GM13976 (cell line): ENCODE results near the gene HSPA4.

Experiments used
- DNase-seq: peaks from one replicate; pipeline ENCODE4 v3.0.0; 2012; ENCODE audit warnings: low spot score
- in situ Hi-C: fragments of 300-500 bp; cut with MboI; formaldehyde crosslinking; loops from one replicate; pipeline ENCODE4 v1.12.0; 2022; ENCODE audit warnings: low sequenced_read_pairs, mixed read lengths, inconsistent platforms; ENCODE audit not compliant: unreplicated experiment
- TF ChIP-seq, protein P1 (sequence below): IDR thresholded peaks from 2 replicates; pipeline ENCODE4 v1.5.1; 2012; ENCODE audit warnings: borderline replicate concordance, mild to moderate bottlenecking; ENCODE audit not compliant: insufficient read depth; ENCODE audit errors: extremely low read depth, missing control alignments, control extremely low read depth

HSPA4 gene

DNA sequence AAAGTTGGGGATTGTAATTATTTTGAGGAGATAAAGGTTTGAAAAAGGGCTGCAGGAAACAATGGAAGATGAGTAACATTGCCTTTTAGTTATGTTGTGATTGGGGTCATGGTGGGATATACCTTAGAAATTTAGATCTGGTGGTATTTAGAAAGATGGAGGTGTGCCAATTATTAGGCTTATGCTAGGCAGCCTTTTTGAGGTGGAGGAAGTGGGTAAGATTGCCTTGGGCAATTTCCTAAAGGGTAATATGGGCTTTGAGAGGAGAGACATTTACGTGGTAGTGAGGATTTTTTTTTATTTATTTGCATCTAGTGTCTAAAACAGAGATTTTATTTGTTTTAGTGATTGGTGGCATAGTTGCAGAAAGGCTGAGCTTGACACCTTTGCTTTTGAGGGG is 10.5 kb downstream of the HSPA4 start:
- in situ Hi-C loops, result no loop called here
- DNase-seq, result no peak

DNA sequence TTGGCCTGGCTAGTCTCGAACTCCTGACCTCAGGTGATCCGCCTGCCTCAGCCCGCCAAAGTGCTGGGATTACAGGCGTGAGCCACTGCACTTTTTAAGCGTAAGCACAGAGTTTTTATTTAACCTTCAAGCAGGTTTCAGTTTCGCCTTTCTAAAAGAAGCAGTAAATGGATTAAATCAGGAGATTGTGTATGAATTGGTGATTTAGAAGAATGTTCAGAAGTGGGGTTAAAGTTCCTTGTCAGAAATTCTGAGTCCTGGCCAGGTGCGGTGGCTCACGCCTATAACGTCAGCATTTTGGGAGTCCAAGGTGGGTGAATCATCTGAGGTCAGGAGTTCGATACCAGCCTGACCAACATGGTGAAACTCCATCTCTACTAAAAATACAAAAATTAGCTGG is 12.2 kb downstream of the HSPA4 start:
- in situ Hi-C loops, result no loop called here
- no peak for DNase-seq
- TF ChIP-seq, protein P1, sequence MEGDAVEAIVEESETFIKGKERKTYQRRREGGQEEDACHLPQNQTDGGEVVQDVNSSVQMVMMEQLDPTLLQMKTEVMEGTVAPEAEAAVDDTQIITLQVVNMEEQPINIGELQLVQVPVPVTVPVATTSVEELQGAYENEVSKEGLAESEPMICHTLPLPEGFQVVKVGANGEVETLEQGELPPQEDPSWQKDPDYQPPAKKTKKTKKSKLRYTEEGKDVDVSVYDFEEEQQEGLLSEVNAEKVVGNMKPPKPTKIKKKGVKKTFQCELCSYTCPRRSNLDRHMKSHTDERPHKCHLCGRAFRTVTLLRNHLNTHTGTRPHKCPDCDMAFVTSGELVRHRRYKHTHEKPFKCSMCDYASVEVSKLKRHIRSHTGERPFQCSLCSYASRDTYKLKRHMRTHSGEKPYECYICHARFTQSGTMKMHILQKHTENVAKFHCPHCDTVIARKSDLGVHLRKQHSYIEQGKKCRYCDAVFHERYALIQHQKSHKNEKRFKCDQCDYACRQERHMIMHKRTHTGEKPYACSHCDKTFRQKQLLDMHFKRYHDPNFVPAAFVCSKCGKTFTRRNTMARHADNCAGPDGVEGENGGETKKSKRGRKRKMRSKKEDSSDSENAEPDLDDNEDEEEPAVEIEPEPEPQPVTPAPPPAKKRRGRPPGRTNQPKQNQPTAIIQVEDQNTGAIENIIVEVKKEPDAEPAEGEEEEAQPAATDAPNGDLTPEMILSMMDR, result no peak

More for the DNA sequence above, 10.5 kb downstream of the HSPA4 start:
- TF ChIP-seq, protein P1, result no peak

DNA sequence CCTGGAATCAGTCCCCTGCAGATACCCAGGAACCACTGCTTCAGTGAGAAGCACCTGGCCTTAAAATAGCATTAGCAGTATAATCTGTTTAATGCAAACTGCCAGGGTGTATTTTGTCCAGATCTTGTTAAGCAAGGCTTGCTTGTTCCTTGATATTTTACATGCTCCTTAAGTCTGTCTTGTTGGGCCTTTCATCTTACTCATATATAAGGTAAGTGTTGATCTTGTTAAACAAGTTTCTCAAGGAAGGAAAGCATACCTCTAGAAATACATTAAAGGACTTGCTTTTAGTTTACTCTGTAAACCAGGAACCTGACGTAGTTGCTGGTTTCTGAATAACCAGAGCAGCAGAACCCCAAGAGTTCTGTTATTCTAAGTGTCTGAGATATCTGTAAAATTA is 13.7 kb downstream of the HSPA4 start:
- in situ Hi-C loops, result no loop called here

DNA sequence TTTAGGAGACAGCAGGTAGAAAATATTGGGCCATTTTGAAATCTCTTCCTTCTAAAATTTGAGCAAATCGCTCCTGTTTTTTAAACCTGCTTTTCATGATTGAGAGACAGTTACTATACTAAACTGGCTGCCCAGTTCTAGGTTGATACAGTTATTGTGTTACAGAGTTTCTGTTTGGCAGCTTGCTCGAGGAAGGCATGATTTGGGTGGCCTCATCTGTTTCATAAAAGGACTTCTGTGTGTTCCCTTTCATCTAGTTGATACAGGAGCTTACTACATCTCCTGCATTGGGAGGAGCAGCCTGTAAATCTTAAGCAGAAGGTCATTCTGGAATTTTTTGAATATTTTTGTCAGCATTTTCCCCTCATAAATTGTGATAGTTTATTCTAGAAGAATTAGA is 14.2 kb downstream of the HSPA4 start:
- in situ Hi-C loops, result no loop called here
- TF ChIP-seq, protein P1, result no peak
- DNase-seq, result no peak

More for the DNA sequence above, 13.7 kb downstream of the HSPA4 start:
- DNase-seq, result no peak
- TF ChIP-seq, protein P1, result no peak

DNA sequence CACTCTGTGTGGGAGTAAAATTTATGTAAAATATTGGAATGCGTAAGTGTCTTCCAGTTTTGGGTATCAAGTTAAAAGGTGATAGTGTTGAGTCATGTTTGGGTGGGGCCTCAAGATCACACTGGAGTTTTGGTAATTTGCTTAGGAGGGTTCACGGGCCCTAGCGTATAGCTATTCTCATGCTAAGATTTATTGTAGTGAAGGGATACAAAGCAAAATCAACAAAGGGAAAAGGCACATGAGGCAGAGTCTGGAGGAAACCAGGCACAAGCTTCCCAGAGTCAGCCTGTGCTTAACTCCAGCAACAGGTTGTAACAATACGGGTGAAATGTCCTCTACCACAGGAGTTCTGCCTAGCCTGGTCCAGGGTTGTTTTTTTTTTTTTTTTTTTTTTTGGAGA is 20.2 kb downstream of the HSPA4 start:
- no peak for DNase-seq
- TF ChIP-seq, protein P1, result no peak
- in situ Hi-C loops, result no loop called here

DNA sequence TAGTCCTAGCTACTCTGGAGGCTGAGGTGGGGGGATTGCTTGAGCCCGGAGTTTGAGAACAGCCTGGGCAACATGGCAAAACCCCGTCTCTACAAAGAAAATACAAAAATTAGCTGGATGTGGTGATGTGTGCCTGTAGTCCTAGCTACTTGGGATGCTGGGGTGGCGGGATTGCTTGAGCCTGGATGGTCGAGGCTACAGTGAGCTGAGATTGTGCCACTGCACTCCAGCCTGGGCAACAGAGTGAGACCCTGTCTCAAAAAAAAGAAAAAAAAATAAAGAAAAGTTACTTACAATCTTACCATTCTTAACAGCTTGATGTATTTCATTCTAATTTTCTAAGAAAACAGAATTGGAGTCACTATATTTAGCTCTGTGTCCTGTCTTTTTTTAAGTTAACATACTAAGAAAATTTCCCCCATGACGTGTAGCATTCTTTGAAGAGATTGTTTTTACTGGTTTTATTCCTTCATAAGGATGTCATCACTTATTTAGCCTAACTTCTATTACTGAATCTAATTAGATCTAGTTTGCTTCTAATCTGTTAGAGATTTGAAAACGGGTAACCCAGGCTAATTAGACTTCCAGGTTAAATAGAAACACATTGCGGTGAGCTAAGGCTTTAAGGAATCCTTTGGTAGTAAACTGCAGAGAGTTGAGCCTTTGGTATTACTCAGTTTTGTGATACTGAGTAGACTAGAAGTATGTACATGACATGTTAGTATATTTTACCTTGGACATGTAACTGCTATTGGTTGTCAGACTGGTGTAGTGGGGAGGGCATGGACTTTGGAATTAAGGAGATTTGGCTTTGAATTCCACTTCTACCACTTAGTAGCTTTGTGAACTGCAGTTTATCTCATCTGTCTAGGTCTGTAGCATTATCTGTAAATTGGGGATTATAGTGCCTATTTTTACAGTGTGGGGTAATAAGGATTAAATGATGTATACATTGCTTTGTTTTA is 24.0 kb downstream of the HSPA4 start:
- in situ Hi-C loops, result no loop called here
- DNase-seq, result no peak
- TF ChIP-seq, protein P1, result no peak

DNA sequence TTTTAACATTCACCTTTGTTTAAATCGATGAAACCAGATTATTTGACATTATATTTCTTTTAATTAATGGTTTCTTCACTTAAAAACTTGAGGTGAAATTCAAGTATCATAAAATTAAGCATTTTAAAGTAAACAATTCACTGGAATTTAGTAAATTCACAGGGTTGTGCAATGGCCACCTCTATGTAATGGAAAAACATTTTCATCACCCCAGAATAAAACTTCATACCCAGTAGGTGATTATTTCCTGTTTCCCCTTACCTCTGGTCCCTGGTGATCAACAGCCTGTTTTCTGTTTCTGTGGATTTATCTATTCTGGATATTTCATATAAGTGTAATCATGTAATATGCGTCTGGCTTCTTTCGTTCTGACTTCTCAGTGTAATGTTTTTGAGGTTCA is 27.2 kb downstream of the HSPA4 start:
- TF ChIP-seq, protein P1, result no peak
- in situ Hi-C loops, result no loop called here
- no peak for DNase-seq
